ENCODE results near the gene GALNT11.
A peak's percentile ranks its signal among the peaks of the same experiment; 100 is the strongest.
"Not testable (repeated sequence)": the region's sequence is repeated elsewhere in the genome, so short reads cannot be mapped to it uniquely, and the experiment has no call there.

Gene GALNT11

DNA sequence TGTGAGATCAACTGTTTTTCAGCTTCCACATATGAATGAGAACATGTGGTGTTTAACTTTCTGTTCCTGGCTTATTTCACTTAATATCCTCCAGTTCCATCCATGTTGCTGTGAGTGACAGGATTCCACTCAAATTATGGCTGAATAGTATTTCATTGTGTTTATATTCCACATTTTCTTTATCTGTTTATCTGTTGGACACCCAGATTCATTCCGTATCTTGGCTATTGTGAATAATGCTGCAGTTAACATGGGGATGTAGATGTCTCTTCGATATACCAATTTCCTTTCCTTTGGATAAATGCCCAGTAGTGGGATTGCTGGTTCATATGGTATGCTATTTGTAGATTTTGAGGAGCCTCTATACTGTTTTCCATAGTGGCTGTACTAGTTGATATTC, 47.9 kb downstream of the GALNT11 start:
- no peak overlapping the region for H3K4me3 ChIP-seq (ENCODE audit: low read length)
- TF ChIP-seq, protein P1, sequence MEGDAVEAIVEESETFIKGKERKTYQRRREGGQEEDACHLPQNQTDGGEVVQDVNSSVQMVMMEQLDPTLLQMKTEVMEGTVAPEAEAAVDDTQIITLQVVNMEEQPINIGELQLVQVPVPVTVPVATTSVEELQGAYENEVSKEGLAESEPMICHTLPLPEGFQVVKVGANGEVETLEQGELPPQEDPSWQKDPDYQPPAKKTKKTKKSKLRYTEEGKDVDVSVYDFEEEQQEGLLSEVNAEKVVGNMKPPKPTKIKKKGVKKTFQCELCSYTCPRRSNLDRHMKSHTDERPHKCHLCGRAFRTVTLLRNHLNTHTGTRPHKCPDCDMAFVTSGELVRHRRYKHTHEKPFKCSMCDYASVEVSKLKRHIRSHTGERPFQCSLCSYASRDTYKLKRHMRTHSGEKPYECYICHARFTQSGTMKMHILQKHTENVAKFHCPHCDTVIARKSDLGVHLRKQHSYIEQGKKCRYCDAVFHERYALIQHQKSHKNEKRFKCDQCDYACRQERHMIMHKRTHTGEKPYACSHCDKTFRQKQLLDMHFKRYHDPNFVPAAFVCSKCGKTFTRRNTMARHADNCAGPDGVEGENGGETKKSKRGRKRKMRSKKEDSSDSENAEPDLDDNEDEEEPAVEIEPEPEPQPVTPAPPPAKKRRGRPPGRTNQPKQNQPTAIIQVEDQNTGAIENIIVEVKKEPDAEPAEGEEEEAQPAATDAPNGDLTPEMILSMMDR (conservative IDR thresholded peaks at IDR 0.05; ENCODE audit: low read length), result no peak
- DNase-seq (ENCODE audit: low read depth), result no peak

DNA sequence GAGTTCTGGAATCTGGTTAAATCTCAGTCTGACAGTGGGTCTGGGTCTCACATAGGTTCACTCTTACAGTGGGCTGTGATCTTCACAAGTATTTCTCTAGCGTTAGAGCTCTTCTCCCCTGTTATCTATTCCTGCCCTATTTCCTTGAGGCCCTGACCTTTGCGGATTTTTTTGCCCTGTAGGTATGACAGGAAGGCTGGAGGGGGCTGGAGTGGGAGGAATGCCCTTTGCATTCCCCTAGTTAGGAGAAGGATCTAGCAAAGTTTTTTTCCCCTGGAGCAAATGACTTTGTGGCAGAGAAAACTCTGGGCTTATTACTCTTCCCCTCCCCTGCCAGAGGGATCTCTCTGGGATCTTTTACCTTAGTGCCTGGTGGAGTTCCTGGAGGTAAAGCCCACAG, 49.2 kb downstream of the GALNT11 start:
- DNase-seq (ENCODE audit: low read depth), result no peak
- TF ChIP-seq, protein P1 (conservative IDR thresholded peaks at IDR 0.05; ENCODE audit: low read length), result no peak
- H3K4me3 ChIP-seq (ENCODE audit: low read length), result no peak overlapping the region

DNA sequence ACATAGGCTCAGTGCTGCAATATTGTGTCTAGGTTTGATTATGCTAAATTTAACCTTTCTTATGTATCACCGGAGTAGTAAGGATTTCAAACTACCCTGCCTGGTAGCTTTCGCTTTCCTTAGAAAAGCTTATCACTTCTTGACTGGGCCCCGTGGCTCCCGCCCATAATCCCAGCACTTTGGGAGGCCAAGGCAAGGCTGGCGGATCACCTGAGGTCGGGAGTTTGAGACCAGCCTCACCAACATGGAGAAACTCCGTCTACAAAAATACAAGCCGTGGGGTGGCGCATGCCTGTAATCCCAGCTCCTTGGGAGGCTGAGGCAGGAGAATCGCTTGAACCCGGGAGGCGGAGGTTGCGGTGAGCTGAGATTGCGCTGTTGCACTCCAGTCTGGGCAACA, 49.9 kb downstream of the GALNT11 start:
- not testable (repeated sequence) for DNase-seq (ENCODE audit: low read depth); H3K4me3 ChIP-seq (ENCODE audit: low read length)

DNA sequence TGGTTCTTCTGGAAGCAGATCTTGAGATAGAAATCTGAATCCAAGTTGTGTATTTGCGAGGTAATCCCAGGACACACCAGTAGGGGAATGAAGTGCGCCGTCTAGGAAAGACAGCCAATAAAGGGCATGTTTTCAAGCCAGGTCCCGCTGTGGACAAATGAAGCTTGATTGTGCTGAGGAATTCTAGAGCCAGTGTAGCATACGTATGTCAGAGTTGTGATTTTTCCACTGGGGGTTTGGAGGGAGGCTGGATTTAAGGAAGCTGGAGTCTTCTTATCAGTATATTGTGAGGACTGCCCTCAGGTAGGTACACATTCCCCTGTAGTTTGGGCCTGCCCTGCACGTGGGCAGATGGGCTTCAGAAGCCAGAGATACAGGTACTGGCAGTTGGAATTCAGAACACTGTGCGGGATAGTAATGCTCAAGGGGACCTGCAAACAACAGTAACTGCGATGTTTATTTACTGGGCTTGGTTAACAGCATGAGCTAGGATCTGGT, 50.9 kb downstream of the GALNT11 start:
- DNase-seq (ENCODE audit: low read depth), result no peak

DNA sequence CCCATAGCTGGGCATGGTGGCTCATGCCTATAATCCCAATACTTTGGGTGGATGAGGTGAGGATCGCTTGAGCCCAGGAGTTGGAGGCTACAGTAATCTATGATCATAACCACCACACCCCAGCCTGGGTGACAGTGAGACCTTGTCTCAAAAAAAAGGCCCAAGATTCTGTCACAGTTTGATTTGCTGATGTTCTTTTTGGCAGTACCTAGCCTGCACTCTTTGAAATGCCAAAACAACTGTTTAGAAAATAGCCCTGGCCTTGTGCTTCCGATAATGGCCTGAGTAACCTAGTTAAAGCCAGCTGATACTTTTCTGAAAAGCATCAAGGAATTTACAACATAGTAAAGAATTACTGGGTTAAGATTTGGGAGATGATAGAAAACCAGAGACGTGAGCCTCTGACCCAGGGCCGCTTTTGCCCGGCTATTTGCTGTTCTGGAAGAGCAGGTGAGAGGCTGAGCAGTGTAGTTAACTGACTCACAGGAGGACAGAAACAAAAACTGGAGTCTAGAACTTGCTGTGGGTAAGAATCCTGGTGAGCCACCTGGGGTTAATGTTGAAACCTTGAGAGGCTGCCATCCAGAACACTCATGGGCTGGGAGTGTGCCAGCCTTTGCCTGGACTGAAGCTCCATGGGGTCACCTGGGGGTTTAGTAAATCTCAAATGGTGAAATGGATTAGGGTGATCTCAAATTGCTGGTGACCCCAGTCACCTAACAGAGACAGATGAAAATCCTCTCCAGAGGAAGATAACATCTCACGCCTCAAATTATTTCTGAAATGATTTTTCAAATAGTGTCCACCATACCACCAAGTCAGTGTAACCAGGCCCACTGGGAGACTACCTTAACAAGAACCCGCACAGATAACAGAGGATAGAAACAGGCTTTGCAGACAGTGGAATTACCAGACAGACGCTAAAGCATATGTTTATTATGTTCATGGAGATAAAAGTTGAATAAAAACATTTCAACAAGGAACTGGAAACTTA, 51.8 kb downstream of the GALNT11 start:
- DNase-seq (ENCODE audit: low read depth), result peak; percentile 9
- H3K4me3 ChIP-seq (ENCODE audit: low read length), result no peak overlapping the region
- TF ChIP-seq, protein P1 (conservative IDR thresholded peaks at IDR 0.05; ENCODE audit: low read length), result no peak

More for the DNA sequence above, 50.9 kb downstream of the GALNT11 start:
- no peak overlapping the region for H3K4me3 ChIP-seq (ENCODE audit: low read length)
- TF ChIP-seq, protein P1 (conservative IDR thresholded peaks at IDR 0.05; ENCODE audit: low read length), result peak; percentile 40

DNA sequence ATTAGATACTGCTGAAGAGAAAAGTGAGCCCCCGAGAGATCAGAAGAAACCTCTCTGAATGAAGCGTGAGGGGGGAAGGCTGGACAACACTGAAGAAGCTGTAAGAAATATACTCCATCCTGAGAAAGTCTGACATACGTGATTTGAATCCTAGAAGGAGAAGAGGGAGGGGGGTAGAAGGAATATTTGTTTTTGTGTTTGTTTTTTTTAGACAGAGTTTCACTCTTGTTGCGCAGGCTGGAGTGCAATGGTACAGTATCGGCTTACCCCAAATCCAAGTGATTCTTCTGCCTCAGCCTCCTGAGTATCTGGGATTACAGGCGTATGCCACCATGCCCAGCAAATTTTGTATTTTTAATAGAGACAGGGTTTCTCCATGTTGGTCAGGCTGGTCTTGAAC, 52.6 kb downstream of the GALNT11 start:
- TF ChIP-seq, protein P1 (conservative IDR thresholded peaks at IDR 0.05; ENCODE audit: low read length), result no peak
- H3K4me3 ChIP-seq (ENCODE audit: low read length), result no peak overlapping the region
- no peak for DNase-seq (ENCODE audit: low read depth)

DNA sequence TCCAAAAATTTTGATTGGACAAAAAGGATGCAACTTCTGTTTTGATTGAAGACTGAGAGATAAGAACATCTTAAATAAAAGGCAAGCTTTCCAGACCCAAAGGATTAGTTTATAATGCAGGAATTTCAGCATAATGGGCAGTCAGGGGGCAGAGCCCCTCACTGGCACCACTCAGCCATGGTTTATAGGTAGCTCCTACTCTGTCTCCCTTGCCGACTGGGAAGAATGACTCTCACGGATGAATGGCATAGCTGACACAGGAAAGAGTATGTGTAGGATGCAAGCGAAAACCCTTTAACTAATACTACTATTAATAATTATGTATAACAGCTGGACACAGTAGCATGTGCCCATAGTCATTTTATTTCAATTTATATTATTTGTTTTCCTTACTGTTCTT, 53.3 kb downstream of the GALNT11 start:
- DNase-seq (ENCODE audit: low read depth), result no peak
- H3K4me3 ChIP-seq (ENCODE audit: low read length), result no peak overlapping the region

More for the DNA sequence above, 53.3 kb downstream of the GALNT11 start:
- TF ChIP-seq, protein P1 (conservative IDR thresholded peaks at IDR 0.05; ENCODE audit: low read length), result no peak
